ENCODE results near the gene CST3.
"Not testable (repeated sequence)": the region's sequence is repeated elsewhere in the genome, so short reads cannot be mapped to it uniquely, and the experiment has no call there.

CST3 gene

GRCh38 chr20:23643659-23644058 is 5.9 kb upstream of the CST3 start:
- no peak for DNase-seq (ENCODE audit: low read depth)

- DNase-seq (ENCODE audit: low read depth): no peak
Measured at GRCh38 chr20:23641936-23642751, 4.4 kb upstream of the CST3 start.

GRCh38 chr20:23640671-23641667 is 3.2 kb upstream of the CST3 start:
- no peak for DNase-seq (ENCODE audit: low read depth)

- no peak for DNase-seq (ENCODE audit: low read depth)
Measured at GRCh38 chr20:23640018-23640601, 2.4 kb upstream of the CST3 start.

- no peak for DNase-seq (ENCODE audit: low read depth)
Measured at GRCh38 chr20:23639490-23639958, 1.8 kb upstream of the CST3 start.

GRCh38 chr20:23638309-23638708 is 554 bp upstream of the CST3 start:
- DNase-seq (ENCODE audit: low read depth): no peak

- no peak for DNase-seq (ENCODE audit: low read depth)
Measured at GRCh38 chr20:23636908-23637281, 860 bp downstream of the CST3 start.

GRCh38 chr20:23636182-23636907 is 1.4 kb downstream of the CST3 start:
- DNase-seq (ENCODE audit: low read depth): no peak

GRCh38 chr20:23635768-23636090 is 2.0 kb downstream of the CST3 start:
- DNase-seq (ENCODE audit: low read depth): not testable (repeated sequence)

GRCh38 chr20:23634985-23635767 is 2.6 kb downstream of the CST3 start:
- no peak for DNase-seq (ENCODE audit: low read depth)

- DNase-seq (ENCODE audit: low read depth): no peak
Measured at GRCh38 chr20:23634044-23634801, 3.5 kb downstream of the CST3 start.

- no peak for DNase-seq (ENCODE audit: low read depth)
Measured at GRCh38 chr20:23632711-23633573, 4.8 kb downstream of the CST3 start.

GRCh38 chr20:23631981-23632710 is 5.6 kb downstream of the CST3 start:
- no peak for DNase-seq (ENCODE audit: low read depth)

GRCh38 chr20:23631226-23631822 is 6.4 kb downstream of the CST3 start:
- DNase-seq (ENCODE audit: low read depth): no peak

- DNase-seq (ENCODE audit: low read depth): no peak
Measured at GRCh38 chr20:23630392-23630849, 7.3 kb downstream of the CST3 start.

- DNase-seq (ENCODE audit: low read depth): no peak
Measured at GRCh38 chr20:23629542-23630391, 8.0 kb downstream of the CST3 start.

GRCh38 chr20:23629017-23629541 is 8.7 kb downstream of the CST3 start:
- DNase-seq (ENCODE audit: low read depth): no peak
